H1 (cell line): Measurements from ENCODE around the gene DENND4A. TPM values are rescaled to one million over a fixed set of nuclear protein-coding genes. Genes with fewer than 3 reads are reported as not detected.
"Not testable (repeated sequence)": the region's sequence is repeated elsewhere in the genome, so short reads cannot be mapped to it uniquely, and the experiment has no call there.

Experiments used
- CTCF ChIA-PET: fragments of 300-600 bp; sonication (Branson Sonifier 250); formaldehyde crosslinking; loops from one replicate; lab custom pipeline; 2021; ENCODE audit not compliant: partially characterized antibody; lab: Charles Lee
- POLR2A ChIA-PET: fragments of 300-600 bp; sonication (Branson Sonifier 250); formaldehyde crosslinking; loops from one replicate; lab custom pipeline; 2021; ENCODE audit warnings: inconsistent platforms; ENCODE audit not compliant: partially characterized antibody; lab: Charles Lee
- DNase-seq, 2 experiments: peaks; one replicate each; pipeline versions ENCODE4 v3.0.0 to v3.0.0-alpha.2; 2010 to 2022; ENCODE audit warnings: low spot score in 2 of 2, low read depth in 1 of 2, mixed read lengths in 1 of 2
- FAIRE-seq: peaks from 2 replicates; lab custom pipeline; 2011; peaks lifted over from hg19 to GRCh38; lab: Jason Lieb, UNC
- H2AFZ ChIP-seq: 2 replicates; pipeline ENCODE4 v1.8.1; 2012; ENCODE audit warnings: low read length, inconsistent platforms
- H2AK5ac ChIP-seq: 2 replicates; pipeline ENCODE4 v1.6.1; 2013; ENCODE audit warnings: low read depth, low read length
- H2BK120ac ChIP-seq: replicated peaks from 2 replicates; pipeline ENCODE3; 2013; ENCODE audit warnings: low read depth, low read length, inconsistent platforms
- H2BK12ac ChIP-seq: 2 replicates; pipeline ENCODE4 v1.6.1; 2013; ENCODE audit warnings: low read depth, low read length
- H2BK15ac ChIP-seq: 2 replicates; pipeline ENCODE4 v1.6.1; 2013; ENCODE audit warnings: low read length
- H2BK20ac ChIP-seq: 2 replicates; pipeline ENCODE4 v1.6.1; 2013; ENCODE audit warnings: low read length
- H2BK5ac ChIP-seq: 2 replicates; pipeline ENCODE4 v1.6.1; 2013; ENCODE audit warnings: low read depth, low read length
- H3K14ac ChIP-seq: 2 replicates; pipeline ENCODE4 v1.6.1; 2013; ENCODE audit warnings: inconsistent platforms; ENCODE audit not compliant: insufficient read length
- H3K18ac ChIP-seq: 2 replicates; pipeline ENCODE4 v1.6.1; 2013; ENCODE audit warnings: low read length; ENCODE audit errors: extremely low read depth
- H3K23ac ChIP-seq: 2 replicates; pipeline ENCODE4 v1.6.1; 2013; ENCODE audit warnings: inconsistent platforms; ENCODE audit not compliant: insufficient read length
- H3K23me2 ChIP-seq: 2 replicates; pipeline ENCODE4 v1.6.1; 2013; ENCODE audit warnings: low read depth, low read length
- H3K27ac ChIP-seq: 2 replicates; pipeline ENCODE4 v1.6.1; 2011; ENCODE audit warnings: low read depth, low read length, inconsistent platforms
- H3K27me3 ChIP-seq, 4 experiments: replicated peaks in 1 of 4; 1 replicate in 1 of 4; 2 replicates in 3 of 4; pipeline versions ENCODE4 v1.6.1 to v1.8.1; 2011 to 2013; ENCODE audit warnings: low read length in 3 of 4, mild to moderate bottlenecking in 3 of 4, inconsistent platforms in 2 of 4, mixed read lengths in 2 of 4, moderate library complexity in 1 of 4; ENCODE audit not compliant: control insufficient read depth in 3 of 4, insufficient read depth in 3 of 4; ENCODE audit errors: extremely low read depth in 1 of 4
- H3K36me3 ChIP-seq, 4 experiments: 2 replicates each; pipeline versions ENCODE4 v1.6.1 to v1.8.1; 2011 to 2013; ENCODE audit warnings: mild to moderate bottlenecking in 4 of 4, low read length in 3 of 4, moderate library complexity in 2 of 4, control low read depth in 1 of 4, inconsistent platforms in 1 of 4; ENCODE audit not compliant: insufficient read depth in 4 of 4, control insufficient read depth in 2 of 4
- H3K4ac ChIP-seq: replicated peaks from 2 replicates; pipeline ENCODE3; 2013; ENCODE audit warnings: low read length, low read depth, mixed read lengths, inconsistent platforms; ENCODE audit not compliant: insufficient read length
- H3K4me1 ChIP-seq, 4 experiments: replicated peaks in 1 of 4; 1 replicate in 1 of 4; 2 replicates in 3 of 4; pipeline versions ENCODE4 v1.6.1 to v1.8.1; 2011 to 2013; ENCODE audit warnings: low read length in 3 of 4, inconsistent platforms in 2 of 4, mixed read lengths in 1 of 4; ENCODE audit not compliant: insufficient read depth in 4 of 4, control insufficient read depth in 3 of 4
- H3K4me2 ChIP-seq, 2 experiments: 2 replicates each; pipeline versions ENCODE4 v1.6.1 to v1.8.1; 2011 to 2013; ENCODE audit warnings: low read depth in 2 of 2, low read length in 2 of 2, control low read depth in 1 of 2, inconsistent platforms in 1 of 2, mild to moderate bottlenecking in 1 of 2; ENCODE audit not compliant: insufficient read depth in 1 of 2
- H3K4me3 ChIP-seq, 4 experiments: fragments of 200-600, 300-600 bp in 1 of 4; sonication (generic), shearing (Covaris generic), sonication (Bioruptor Twin) in 1 of 4; 2 replicates each; pipeline versions ENCODE4 v1.5.1 to v1.8.1; 2011 to 2016; ENCODE audit warnings: low read length in 4 of 4, low read depth in 3 of 4, control low read depth in 2 of 4, inconsistent platforms in 2 of 4, mild to moderate bottlenecking in 2 of 4, mixed read lengths in 1 of 4, moderate library complexity in 1 of 4; ENCODE audit not compliant: insufficient read depth in 2 of 4; ENCODE audit errors: extremely low read depth in 1 of 4
- H3K56ac ChIP-seq: replicated peaks from 2 replicates; pipeline ENCODE3; 2013; ENCODE audit warnings: low read depth, mild to moderate bottlenecking, mixed read lengths, low read length, inconsistent platforms; ENCODE audit not compliant: insufficient read length
- H3K79me1 ChIP-seq: 2 replicates; pipeline ENCODE4 v1.6.1; 2013; ENCODE audit warnings: low read depth, low read length, control low read depth
- H3K79me2 ChIP-seq, 2 experiments: 2 replicates each; pipeline versions ENCODE4 v1.6.1 to v1.8.1; 2012 to 2013; ENCODE audit warnings: low read length in 2 of 2, mild to moderate bottlenecking in 2 of 2, inconsistent platforms in 1 of 2; ENCODE audit not compliant: insufficient read depth in 2 of 2, control insufficient read depth in 1 of 2
- H3K9ac ChIP-seq, 4 experiments: replicated peaks in 1 of 4; 1 replicate in 1 of 4; 2 replicates in 3 of 4; pipeline versions ENCODE4 v1.6.1 to v1.8.1; 2011 to 2013; ENCODE audit warnings: low read depth in 3 of 4, low read length in 3 of 4, control low read depth in 2 of 4, mild to moderate bottlenecking in 2 of 4, moderate library complexity in 2 of 4, inconsistent platforms in 1 of 4; ENCODE audit errors: extremely low read depth in 1 of 4
- H3K9me3 ChIP-seq, 2 experiments: 2 replicates each; pipeline versions ENCODE4 v1.6.1 to v1.8.1; 2012 to 2013; ENCODE audit warnings: mild to moderate bottlenecking in 2 of 2, moderate library complexity in 2 of 2, control low read depth in 1 of 2, inconsistent platforms in 1 of 2, low read depth in 1 of 2, low read length in 1 of 2, mixed read lengths in 1 of 2; ENCODE audit not compliant: insufficient read depth in 2 of 2
- H4K20me1 ChIP-seq, 2 experiments: replicated peaks in 1 of 2; 2 replicates each; pipeline versions ENCODE3 to v1.8.1; 2011 to 2013; ENCODE audit warnings: inconsistent platforms in 2 of 2, low read length in 2 of 2, mild to moderate bottlenecking in 1 of 2; ENCODE audit not compliant: insufficient read depth in 2 of 2, control insufficient read depth in 1 of 2
- H4K5ac ChIP-seq: 2 replicates; pipeline ENCODE4 v1.6.1; 2013; ENCODE audit warnings: low read length, low read depth, mixed read lengths, inconsistent platforms; ENCODE audit not compliant: insufficient read length
- H4K8ac ChIP-seq: 2 replicates; pipeline ENCODE4 v1.8.0; 2013; ENCODE audit warnings: mild to moderate bottlenecking, moderate library complexity, low read length, inconsistent platforms; ENCODE audit not compliant: insufficient read depth; ENCODE audit errors: extremely low read depth
- H4K91ac ChIP-seq: replicated peaks from 2 replicates; pipeline ENCODE3; 2013; ENCODE audit warnings: low read length, mixed read lengths, inconsistent platforms; ENCODE audit not compliant: insufficient read length
- JUN ChIP-seq: IDR thresholded peaks from 2 replicates; pipeline ENCODE4 v1.6.1; 2011; ENCODE audit warnings: low read depth, mild to moderate bottlenecking, improper control_type of control experiment, low read length
- NANOG ChIP-seq: IDR thresholded peaks from 2 replicates; pipeline ENCODE4 v1.6.1; 2011; ENCODE audit warnings: low read length, low read depth, mild to moderate bottlenecking, inconsistent platforms; ENCODE audit not compliant: insufficient read depth, poor library complexity, severe bottlenecking
- NRF1 ChIP-seq: IDR thresholded peaks from 2 replicates; pipeline ENCODE4 v1.6.1; 2011; ENCODE audit warnings: mild to moderate bottlenecking, low read depth, low read length, improper control_type of control experiment
- USF2 ChIP-seq: IDR thresholded peaks from 2 replicates; pipeline ENCODE4 v1.6.1; 2011; ENCODE audit warnings: low read length, improper control_type of control experiment
- YY1 ChIP-seq: IDR thresholded peaks from 2 replicates; pipeline ENCODE4 v1.6.1; 2011; ENCODE audit warnings: low read depth, mild to moderate bottlenecking, low read length
- WGBS, 2 experiments: shearing (Covaris generic) in 1 of 2; methylation state at CpG; one replicate each; pipeline versions ENCODE4 v1.1.6 to v1.1.7; 2013 to 2015; ENCODE audit warnings: low lambda C conversion rate in 2 of 2, mixed read lengths in 2 of 2, inconsistent platforms in 1 of 2, low coverage in 1 of 2, missing lambda C conversion rate in 1 of 2; ENCODE audit not compliant: insufficient replicate concordance in 2 of 2, insufficient coverage in 1 of 2, insufficient read length in 1 of 2; ENCODE audit errors: extremely low coverage in 1 of 2, missing lambda C conversion rate in 1 of 2; 5-methylcytosine and 5-hydroxymethylcytosine counted together
- polyA plus RNA-seq, 7 experiments: library from polyadenylated mRNA; depleted of rRNA in 3 of 7; stranded (reverse) in 5 of 7; unstranded in 2 of 7; fragments of >200 nt in 5 of 7; fragments of 200-250 nt in 2 of 7; gene quantifications; 1 replicate in 5 of 7; 2 replicates in 1 of 7; 4 replicates in 1 of 7; pipeline versions ENCODE4 v1.2.1 to v1.2.3, GENCODE V29; 2011 to 2013; ENCODE audit warnings: missing spikeins in 2 of 7, mixed read lengths in 2 of 7
- total RNA-seq: library from RNA; stranded (reverse); fragmentation: NEBNext Ultra II Directional; extraction: Animal tissue kit (Norgen Biotek cat#: 25700); gene quantifications from 2 replicates; pipeline ENCODE4 v1.2.1, GENCODE V29; 2021

The DENND4A gene
- total and polyA plus RNA-seq, 2 of the 8 experiments (the other 6 are each of a cell fraction or from before 2014, with no cell fraction given): 1.3 to 4.7 TPM

GRCh38 chr15:65618560-65619109 is 173.5 kb downstream of the DENND4A start (continued):
- TF ChIP-seq USF2 (no peak), NANOG (no peak), JUN (no peak), NRF1 (no peak), YY1 (no peak)

- peaks cover 5 to 13% (median 9%) of the 10 kb centered on the region in 4 experiments; a peak in 5 of 7 replicates for H3K4me1 ChIP-seq
- H2AFZ ChIP-seq, H4K8ac ChIP-seq, H2BK120ac ChIP-seq, FAIRE-seq, H3K14ac ChIP-seq, H3K27me3 ChIP-seq, H3K56ac ChIP-seq, H3K23ac ChIP-seq, H3K18ac ChIP-seq, H3K23me2 ChIP-seq, H2BK15ac ChIP-seq, POLR2A ChIA-PET, CTCF ChIA-PET, H3K9me3 ChIP-seq, H3K4me3 ChIP-seq, H3K27ac ChIP-seq, H3K36me3 ChIP-seq, H3K4ac ChIP-seq, H3K79me2 ChIP-seq, H3K4me2 ChIP-seq, H2BK20ac ChIP-seq, H4K5ac ChIP-seq, H3K79me1 ChIP-seq, H2BK5ac ChIP-seq, H4K91ac ChIP-seq, H4K20me1 ChIP-seq, DNase-seq, H2BK12ac ChIP-seq, H2AK5ac ChIP-seq, H3K9ac ChIP-seq: not testable (repeated sequence)
- WGBS, 2 experiments: 100% methylated on average over 1 of the region's 1 CpG; no CpG with 5 or more reads in 1 of the 2 experiments
Measured at GRCh38 chr15:65615887-65616286, 176.2 kb downstream of the DENND4A start.
